ENCODE results near the gene TAB3.

DNA sequence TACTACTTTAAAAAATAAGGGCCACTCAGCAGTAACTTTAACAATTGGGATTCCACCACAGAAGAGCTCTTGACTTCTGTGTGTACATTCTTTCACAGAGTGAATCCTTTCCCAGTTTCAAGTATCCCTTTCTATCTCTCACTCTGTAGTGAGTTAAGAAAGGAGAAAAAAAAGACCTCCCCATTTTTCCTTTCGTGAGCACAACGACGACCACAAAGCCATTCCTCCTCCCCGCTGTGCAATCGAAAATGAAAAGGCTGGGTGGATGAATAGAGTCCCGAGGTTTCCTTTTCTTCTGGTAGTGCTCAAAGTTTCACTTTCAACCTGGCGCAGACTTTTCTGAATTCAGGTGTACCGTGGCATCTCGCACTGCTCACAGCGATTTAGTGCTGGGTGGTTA, 58.0 kb downstream of the TAB3 start:
- TF ChIP-seq, protein P1, sequence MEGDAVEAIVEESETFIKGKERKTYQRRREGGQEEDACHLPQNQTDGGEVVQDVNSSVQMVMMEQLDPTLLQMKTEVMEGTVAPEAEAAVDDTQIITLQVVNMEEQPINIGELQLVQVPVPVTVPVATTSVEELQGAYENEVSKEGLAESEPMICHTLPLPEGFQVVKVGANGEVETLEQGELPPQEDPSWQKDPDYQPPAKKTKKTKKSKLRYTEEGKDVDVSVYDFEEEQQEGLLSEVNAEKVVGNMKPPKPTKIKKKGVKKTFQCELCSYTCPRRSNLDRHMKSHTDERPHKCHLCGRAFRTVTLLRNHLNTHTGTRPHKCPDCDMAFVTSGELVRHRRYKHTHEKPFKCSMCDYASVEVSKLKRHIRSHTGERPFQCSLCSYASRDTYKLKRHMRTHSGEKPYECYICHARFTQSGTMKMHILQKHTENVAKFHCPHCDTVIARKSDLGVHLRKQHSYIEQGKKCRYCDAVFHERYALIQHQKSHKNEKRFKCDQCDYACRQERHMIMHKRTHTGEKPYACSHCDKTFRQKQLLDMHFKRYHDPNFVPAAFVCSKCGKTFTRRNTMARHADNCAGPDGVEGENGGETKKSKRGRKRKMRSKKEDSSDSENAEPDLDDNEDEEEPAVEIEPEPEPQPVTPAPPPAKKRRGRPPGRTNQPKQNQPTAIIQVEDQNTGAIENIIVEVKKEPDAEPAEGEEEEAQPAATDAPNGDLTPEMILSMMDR (IDR thresholded peaks at IDR 0.05) = no peak
- no peak for TF ChIP-seq POLR2AphosphoS5 (IDR thresholded peaks at IDR 0.05)
